Activated effector memory CD4-positive, alpha-beta T cell treated with Interleukin-2 at 50 U/mL for 16 hours (primary cell): ENCODE data around the gene JAK1.
"Not testable (repeated sequence)": the region's sequence is repeated elsewhere in the genome, so short reads cannot be mapped to it uniquely, and the experiment has no call there.

Experiments used
- DNase-seq: peaks from one replicate; pipeline ENCODE4 v3.0.0-alpha.2; 2020

JAK1 gene

DNA sequence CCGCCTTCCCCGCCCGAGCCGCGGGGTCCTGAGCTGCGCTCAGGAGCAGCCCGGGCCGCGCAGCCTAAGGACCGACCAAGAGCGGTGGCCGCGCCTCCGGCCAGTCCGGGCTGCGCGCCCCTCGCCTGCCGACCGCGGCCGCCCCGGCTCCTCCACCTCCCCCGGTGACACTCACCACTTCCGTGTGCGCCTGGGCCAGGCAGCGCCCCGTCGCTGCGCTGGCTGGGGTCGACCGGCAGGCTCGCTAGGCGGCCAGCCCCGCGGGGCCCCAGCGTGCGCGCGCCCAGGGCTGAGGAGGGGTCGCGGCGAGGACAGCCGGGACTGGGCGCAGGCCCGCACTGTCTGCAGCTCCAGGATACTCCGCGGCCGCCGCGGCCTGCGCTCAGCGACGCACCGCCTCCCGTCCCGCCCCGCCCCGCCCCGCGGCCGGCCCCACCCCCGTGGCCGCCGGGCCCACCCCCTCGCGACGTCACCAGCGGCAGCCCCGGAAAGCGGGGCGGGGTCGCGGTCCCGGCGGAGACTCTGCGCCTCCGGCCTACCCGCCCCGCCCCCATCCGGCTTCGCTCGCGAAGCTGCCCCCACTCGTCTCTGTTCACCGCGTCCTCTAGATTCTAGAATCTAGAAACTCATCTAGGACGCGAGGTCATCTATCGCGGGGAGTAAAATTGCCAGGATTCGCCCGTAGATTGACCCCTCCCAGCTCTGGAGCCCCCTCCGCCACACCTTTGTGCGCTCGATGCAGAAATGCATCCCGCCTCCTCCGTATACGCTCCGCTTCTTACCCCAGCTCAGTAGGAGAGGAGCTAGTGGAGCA is at the start of gene JAK1:
Gene JAK1 (minus strand): TSS at position 392 of the 814 bp plus-strand sequence. CDS start 80,285 bp downstream, outside the sequence.
- DNase-seq: peak; percentile 84

DNA sequence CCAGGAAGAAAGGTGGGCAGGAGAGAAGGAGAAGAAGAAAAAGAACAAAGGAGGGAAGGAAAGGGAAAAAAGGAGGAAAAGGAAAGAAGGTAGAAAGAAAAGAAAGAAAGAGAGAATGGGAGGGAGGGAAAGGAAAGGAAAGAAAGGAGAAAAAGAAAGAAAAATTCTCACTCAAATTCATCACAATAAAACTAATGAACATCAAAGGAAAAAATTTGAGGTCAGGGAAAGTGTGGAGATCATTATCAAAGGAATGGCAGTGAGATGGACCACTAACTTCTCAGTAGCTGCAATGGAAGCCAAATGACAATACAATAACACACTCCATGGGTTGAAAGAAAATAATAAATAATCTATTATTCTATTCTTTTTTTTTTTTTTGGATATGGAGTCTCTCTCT is 48.0 kb upstream of the JAK1 start:
- DNase-seq: no peak

DNA sequence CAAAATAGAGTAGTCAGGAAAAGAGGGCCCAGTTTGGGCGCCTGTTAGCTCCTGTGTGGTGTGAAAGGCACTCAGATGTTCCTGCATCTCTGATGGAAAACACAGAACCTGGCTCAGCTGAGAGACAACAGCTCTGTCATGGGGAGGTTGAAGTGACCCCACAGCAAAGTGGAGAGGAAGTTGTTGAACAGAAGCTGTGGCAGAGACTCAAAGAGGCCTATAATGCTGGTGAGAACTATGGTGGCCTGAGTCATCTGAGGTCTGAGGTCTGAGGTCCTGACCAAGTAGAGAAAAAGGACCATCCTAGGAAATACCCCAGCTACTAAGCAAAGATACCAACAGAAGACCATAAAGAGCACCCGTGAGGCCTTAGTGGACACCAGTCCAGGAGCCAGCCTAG is 45.6 kb upstream of the JAK1 start:
- no peak for DNase-seq

DNA sequence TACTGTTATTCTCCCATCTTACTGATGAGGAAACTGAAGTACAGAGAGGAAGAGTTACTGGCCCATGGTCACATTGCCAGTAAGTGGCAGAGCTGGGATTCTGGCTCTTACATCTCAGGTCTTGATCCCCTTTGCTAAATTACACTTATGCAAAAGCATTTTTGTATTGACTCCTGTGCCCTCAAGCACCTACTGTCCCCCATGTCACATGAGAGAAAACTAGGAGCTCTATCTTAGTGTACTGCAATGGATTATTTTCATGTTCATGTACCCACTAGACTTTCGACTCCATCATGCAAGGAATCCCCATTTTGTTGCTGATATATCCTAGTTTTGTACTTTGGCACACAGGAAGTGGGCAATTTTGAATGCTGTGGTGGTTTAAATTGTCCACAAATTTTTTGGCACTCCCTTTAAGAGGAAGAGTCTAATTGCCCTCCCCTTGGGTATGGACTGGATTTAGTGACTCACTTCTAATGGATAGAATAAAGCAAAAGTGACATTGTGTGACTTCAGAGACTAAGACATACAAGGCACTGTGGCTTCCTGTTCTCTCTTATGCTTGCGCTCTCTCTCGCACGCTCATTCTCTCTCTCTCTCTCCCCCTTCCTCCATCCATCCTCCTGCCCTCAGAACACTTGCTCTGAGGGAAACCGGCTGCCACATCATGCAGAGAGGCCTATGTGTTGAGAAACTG is 43.5 kb upstream of the JAK1 start:
- DNase-seq: no peak

DNA sequence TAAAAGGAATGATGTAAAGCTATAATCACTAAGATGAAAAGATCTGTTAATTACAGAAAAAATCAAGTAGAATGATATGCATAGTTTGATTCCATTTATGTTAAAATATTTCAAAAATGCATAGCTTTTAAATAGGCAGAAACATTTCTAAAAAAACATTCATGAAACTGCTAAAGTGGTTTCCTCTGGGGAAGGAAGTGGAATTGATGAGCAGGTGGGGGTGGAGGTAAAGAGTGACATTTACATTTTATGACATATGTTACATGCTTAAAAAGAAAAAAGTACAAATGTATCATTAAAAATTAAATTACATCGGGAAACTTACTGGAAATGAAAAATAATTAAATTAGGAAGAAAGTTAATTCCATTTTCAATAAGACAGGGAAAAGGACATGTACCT is 42.8 kb upstream of the JAK1 start:
- DNase-seq: no peak

DNA sequence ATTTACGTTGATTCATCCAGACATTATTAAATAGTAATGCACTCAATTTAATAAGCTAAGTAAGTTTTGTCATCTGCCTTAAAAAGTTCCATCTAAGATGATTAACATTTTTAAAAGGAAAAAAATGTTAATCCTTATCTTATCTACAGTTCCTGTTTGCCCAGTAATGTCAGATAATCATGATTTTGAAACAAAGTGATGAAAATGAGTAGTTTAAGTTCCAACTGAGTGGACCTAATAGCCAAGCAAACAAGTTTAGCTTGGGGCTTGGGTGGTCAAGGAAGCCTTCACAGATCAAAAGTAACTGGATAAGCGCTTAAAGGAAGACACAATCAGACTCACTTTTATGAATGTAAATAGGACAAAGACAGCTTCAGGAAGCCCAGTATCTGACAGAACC is 40.5 kb upstream of the JAK1 start:
- no peak for DNase-seq

DNA sequence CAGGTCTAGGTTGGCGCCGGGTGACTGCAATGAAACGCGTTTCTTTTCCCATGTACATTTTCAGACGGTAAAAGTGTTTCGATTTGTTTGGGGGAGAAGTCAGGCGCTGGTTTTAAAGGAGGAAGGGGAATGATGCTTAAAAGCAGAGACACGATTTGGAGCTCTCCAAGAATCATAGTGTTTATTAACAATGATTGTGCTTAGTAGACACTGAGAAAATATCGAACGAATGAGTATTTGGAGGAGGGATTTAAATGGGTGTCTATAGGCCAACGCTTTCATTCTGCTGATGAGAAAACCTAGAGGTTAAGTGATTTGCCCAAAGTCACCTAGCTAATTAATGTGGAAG is 36.9 kb upstream of the JAK1 start:
- DNase-seq: no peak

DNA sequence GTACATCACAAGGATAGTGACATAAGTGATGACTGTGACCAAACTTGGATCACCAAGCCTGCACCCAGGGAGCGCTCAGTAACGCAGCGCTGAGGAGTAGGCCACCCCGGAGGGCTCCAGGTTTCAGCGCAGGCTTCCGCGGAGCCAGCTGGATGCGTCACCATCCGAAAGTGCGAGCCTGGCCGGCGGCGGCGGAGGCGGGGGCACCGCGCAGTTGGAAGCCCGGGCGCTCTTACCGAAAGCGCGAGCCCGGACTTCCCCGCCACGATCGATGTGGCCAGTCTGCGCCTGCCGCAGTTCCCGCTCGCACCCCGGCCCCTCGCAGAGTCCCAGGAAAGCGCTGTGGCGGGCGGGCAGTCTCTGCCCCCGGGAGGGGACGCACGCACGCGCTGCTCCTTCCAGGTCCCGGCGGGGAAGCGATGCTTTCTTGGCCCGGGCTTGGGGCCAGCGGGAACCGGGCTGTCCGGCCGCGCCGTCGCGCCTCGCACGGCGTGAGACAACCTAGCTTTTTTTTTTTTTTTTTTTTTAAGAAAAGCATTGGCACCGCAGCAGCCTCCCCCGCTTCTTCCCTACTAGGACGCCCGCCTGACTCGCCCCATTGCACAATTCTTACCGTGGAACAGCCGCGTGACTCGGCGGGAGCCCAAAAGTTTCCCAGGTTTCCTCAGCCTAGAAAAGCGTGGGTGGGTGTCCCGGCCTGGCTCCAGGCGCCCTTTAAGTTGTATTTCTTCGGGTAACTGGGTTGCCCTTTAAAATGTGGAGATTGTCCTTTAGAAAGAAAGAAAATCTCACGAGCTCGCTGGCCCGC is 36.4 kb upstream of the JAK1 start:
- DNase-seq: peak; percentile 50

DNA sequence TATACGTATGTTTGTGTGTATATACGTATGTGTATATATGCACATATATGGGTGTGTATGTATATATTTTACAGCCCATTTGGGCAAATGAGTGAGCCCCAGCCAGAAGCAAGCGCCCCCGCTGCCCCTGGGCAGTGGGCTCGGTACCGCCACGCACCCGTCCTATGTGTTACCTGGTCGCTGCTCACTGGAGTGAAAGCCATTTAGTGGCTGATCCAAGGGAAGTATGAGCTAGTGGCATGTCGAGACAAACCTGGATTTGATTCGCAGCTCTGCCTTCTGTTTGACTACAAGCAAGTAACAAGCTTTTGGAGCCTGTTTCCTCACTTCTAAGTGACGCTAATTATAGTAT is 35.8 kb upstream of the JAK1 start:
- DNase-seq: no peak

DNA sequence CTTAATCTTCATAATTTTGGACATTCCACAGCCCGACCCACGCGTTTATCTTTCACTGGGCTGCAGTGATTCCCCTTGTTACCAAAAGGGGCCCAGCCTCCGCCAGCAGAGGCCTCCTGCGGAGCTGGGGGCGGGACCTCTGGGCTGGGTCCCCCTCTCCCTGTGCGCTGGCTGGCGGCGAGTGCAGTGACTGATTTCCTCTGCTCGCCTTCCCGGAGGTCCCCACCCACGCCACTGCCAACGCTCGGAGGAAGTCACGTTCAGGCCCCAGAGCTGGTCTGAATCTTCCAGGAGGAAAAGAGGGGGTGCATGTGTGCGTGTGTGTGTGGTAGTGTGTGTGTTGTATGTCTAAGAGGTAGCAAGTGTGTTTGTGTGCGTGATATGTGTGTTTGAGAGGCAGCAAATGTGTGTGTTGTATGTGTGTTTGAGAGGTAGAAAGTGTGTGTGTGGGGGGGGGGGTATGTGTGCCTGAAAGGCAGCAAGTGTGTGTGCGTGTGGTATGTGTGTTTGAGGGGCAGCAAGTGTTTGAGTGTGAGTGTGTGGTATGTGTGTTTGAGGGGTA is 35.0 kb upstream of the JAK1 start:
- DNase-seq: peak; percentile 47

DNA sequence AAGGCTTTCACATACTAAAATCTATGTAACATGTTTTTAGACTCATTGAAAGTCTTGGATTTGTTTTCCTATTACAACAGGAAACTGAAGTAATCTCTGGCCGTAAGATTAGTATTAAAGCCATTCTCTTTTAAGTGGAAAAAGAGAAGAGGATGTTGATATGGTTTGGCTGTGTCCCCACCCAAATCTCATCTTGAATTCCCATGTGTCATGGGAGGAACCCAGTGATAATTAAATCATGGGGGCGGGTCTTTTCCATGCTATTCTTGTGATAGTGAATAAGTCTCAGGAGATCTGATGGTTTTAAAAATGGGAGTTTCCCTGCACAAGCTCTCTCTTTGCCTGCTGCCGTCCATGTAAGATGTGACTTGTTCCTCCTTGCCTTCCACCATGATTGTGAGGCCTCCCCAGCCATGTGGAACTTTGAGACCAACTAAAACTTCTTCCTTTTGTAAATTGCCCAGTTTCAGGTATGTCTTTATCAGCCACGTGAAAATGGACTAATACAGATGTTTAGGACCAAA is 32.1 kb upstream of the JAK1 start:
- not testable (repeated sequence) for DNase-seq

DNA sequence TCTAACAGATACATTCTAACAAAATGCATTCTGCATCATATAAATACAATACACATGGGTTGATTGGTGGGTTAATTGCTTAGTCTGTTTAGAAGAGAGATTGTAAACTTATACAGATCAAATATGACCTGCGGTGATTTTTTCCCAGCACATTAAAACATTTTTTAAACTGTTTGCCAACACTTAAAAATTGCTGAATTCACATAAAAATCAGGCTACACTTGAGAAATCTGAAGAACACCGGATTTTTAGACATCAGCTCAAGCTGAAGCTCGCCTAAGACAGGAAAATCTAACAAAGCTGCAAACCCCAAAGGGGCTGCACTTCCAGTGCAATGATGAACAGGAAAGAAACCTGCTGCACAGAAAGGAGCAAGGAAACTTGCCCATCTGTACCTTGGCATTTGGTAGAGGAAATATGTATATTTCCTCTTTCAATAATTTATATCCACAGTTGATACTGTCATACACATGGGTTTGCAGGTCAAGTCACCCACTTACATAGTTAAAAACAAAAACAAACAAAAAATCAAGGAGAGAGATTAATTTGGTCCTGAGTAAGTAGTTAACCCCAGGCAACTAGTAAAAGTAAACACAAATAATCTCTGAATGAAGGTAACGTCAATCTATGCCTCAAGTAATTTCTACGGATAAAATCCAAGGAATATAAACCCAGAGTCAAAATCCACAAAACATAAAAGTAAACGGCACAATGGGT is 30.4 kb upstream of the JAK1 start:
- DNase-seq: no peak

DNA sequence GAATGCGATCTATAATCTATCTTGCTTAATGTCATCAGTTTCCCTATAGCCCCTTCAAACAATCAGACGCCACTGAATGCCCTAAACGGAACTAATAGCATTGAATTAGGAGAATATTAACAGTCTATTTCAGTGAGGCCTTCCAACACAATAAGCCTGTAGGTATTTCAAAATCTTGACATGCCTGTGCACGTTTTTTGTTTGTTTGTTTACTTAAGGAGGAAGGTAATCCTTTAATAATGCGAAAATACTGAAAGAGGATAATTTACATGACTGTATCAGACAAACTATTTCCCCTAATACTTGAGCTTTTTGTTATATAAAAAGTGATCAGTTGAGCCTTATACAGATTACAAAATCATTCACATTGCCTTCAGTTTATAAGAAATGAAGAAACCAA is 29.0 kb upstream of the JAK1 start:
- DNase-seq: no peak

DNA sequence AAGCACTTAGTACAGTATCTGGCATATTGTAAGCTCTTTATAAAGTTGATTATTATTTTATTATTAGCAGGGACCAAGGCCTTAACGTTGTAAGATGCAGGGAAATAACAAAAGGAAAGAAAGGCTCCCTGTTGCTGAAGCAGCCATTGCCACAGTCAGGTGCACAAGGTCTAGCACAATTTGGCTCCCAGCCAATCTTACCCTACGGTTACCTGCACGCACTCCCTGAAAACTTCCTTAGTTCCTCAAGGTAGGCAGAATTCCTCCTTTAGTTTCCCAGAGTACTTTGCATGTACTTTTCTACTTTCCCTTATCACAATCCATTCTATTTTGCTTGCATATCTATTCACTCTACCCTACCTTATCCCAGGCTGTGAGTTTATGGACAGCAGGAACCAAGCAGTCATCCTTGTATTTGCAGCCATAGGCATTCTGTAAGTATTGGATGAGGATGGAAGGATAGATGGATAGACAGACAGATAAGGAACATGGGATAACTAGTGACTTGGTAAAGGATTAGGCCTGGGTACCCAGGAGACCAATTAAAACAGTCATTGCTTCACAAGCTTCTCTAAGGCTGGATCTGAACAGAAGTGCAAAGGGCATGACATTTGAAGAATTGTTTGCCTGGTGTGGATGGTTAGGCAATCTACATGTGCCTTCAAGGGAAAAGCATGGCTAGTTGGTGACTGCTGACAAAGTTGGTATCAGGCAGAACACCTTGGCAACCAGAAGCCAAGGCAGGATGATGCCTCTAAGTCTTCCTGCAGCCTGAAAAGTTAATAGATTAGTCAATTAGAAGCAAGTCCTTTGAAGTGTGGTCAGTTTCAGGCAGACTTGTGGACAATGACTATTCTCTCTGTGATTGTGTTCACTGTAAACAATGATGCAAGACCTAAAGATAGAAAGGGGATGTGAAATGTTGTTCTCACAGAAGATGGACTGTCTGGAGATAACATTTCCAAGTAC is 20.8 kb upstream of the JAK1 start:
- DNase-seq: no peak

DNA sequence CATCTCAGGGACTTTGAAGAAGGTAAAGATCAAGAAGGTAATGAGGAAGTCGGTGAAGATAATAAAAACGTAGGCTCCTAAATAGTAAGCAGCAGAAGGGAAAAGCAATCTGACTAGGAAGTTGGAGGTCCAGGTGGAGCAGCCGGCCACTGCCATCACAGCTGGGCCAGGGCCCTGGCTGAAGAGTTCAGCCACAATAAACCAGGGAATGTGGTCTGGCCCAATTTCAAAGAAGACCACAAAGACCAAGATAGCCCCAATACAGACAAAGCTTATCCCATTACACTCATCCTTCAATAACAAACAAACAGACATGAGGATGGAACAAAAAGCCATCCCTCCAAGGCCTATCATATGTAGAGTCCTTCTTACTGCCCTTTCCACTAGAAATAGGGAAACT is 18.4 kb upstream of the JAK1 start:
- DNase-seq: no peak

DNA sequence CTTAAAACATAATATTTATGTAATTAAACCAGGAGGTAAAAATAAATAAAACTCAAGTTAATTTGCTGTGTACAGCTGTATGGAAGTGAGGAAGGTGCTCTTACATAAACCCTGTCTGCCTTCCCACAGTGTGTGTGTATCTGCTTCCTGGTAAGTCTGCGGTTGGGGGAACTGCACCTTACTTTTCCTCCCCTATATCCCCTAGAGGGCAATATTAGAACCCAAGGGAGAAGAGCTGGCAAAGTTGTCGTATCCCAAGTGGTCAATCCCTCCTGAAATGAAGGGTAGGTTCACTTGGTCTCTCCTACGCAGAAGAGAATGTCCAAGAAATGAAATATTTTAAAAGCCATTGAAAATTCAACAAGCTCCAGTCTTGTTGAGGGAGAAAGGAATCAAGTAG is 17.8 kb upstream of the JAK1 start:
- no peak for DNase-seq

DNA sequence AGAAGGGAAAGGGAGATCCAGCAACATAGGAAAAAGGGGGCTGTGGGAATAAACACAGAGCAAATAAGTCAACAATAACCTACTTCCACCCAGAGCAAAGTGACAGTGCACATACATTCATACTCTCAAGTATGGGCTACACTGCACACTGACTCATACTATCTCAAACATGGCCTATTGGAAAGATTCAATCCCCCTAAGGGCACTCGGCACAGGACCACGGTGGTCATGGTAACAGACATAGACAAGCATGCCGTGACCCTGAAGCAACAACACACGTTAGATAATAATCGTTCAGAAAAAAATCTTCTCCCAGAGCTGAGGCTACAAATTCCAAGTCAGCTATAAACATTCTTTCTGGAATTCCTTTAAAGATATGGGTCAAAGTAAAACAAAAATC is 16.8 kb upstream of the JAK1 start:
- DNase-seq: no peak

DNA sequence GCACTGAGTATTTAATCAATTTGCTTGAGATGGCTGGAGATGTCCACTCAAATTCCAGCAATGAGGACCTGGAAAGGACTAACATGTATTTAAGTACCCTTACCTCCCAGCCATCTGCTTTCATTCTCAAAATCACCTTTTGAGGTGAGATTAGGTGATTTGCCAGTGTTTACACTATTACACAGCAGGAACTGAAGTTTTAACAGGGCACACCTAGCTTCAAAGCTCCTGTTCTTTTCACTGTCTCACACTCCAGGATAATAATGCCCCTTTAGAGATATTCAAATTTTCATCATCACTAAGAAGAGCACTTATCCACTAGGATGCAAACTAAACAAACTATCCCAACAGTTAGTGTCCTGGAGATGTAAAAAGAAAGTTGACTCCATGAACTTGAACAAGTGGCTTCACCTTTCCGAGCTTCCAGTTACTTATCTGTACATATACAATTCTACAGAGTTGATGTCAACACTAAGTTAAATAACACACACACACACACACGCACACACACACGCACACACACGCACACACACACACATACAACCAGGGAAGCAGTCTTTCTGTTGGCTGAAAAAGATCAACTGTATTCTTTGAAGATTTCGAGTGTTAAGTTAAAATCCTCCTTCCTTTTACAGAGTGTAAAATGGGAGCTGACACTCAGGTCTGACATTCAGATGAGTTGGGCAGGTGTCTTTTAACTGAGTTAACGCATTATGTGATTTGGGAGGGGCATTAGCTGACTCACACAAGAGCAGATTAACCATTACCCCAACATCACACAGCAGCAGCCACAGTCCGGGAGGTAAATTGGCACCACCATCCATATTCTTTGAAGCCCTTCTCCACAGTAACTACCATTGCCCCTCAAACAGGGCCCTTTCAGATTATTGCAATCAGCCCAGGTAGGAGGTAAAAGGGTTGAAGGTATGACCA is 15.5 kb upstream of the JAK1 start:
- no peak for DNase-seq

DNA sequence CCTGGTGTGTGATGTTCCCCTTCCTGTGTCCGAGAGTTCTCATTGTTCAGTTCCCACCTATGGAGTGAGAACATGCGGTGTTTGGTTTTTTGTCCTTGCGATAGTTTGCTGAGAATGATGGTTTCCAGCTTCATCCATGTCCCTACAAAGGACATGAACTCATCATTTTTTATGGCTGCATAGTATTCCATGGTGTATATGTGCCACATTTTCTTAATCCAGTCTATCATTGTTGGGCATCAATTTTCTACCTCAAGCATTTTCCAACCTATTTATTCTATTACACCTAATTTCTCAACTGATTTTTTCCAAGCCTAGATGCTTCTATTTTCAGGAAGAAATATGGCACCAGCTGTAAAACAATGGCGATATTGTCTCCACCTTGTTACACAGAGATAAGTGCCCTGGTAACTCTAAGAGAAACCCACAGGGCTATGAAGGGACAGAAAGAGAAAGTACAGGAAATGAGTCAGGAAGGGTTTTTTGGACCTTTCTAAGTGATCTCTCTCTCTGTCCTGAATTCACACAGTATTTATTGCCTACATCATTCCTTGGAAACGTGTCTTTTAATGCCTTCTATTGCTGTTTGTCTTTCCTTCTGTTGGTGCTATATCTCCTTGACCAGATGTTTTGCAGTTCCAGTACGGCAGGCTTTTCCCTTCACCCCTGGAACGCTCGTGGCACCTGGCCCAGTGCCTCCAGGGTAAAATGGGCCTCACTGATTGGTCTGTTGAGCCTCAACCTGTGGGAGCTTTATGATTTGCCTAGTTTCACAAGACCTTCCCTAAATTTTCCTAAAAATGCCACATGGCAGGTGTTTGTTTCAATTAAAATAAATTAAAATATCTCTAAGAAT is 14.6 kb upstream of the JAK1 start:
- no peak for DNase-seq
